ENCODE measurements around the gene TM9SF1. TPM values are rescaled to one million over a fixed set of nuclear protein-coding genes. Genes with fewer than 3 reads are reported as not detected.

Gene TM9SF1
- total RNA-seq, 1 experiment from 2014 or later: 44.7 TPM

DNA sequence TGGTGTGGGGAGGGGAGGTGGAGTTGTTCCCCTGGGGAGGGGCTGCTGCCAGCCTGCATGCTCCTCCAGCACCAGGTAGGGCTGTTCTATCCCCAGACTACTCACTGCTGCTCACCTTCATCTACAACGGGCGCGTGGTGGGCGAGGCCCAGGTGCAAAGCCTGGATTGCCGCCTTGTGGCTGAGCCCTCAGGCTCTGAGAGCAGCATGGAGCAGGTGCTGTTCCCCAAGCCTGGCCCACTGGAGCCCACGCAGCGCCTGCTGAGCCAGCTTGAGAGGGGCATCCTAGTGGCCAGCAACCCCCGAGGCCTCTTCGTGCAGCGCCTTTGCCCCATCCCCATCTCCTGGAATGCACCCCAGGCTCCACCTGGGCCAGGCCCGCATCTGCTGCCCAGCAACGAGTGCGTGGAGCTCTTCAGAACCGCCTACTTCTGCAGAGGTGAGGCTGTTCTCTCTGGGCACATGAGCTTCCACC lies 30.7 kb downstream of the TM9SF1 start:
- Histone ChIP-seq H3K27ac (ENCODE audit: low read length) (no peak overlapping the region), H3K27me3 (ENCODE audit: control insufficient read depth, insufficient read depth, low read length) (no peaks in the 10 kb centered on the region), H3K4me3 (ENCODE audit: low read depth in 2 of 2, low read length in 2 of 2) (no peak overlapping the region), H3K4me1 (ENCODE audit: control insufficient read depth, insufficient read depth, low read length) (peaks cover 4% of the 10 kb centered on the region), H3K9me3 (ENCODE audit: control insufficient read depth, insufficient read depth, low read depth, low read length) (no peaks in the 10 kb centered on the region), H3K36me3 (ENCODE audit: control insufficient read depth, insufficient read depth, low read length) (no peaks in the 10 kb centered on the region; the same call in none of the 2 replicates)
- DNase-seq (ENCODE audit: low read depth, low spot score) (no peak), ATAC-seq (no peak)
- TF ChIP-seq, protein P1, sequence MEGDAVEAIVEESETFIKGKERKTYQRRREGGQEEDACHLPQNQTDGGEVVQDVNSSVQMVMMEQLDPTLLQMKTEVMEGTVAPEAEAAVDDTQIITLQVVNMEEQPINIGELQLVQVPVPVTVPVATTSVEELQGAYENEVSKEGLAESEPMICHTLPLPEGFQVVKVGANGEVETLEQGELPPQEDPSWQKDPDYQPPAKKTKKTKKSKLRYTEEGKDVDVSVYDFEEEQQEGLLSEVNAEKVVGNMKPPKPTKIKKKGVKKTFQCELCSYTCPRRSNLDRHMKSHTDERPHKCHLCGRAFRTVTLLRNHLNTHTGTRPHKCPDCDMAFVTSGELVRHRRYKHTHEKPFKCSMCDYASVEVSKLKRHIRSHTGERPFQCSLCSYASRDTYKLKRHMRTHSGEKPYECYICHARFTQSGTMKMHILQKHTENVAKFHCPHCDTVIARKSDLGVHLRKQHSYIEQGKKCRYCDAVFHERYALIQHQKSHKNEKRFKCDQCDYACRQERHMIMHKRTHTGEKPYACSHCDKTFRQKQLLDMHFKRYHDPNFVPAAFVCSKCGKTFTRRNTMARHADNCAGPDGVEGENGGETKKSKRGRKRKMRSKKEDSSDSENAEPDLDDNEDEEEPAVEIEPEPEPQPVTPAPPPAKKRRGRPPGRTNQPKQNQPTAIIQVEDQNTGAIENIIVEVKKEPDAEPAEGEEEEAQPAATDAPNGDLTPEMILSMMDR (IDR thresholded peaks at IDR 0.05): no peak
- TF ChIP-seq, protein P2, sequence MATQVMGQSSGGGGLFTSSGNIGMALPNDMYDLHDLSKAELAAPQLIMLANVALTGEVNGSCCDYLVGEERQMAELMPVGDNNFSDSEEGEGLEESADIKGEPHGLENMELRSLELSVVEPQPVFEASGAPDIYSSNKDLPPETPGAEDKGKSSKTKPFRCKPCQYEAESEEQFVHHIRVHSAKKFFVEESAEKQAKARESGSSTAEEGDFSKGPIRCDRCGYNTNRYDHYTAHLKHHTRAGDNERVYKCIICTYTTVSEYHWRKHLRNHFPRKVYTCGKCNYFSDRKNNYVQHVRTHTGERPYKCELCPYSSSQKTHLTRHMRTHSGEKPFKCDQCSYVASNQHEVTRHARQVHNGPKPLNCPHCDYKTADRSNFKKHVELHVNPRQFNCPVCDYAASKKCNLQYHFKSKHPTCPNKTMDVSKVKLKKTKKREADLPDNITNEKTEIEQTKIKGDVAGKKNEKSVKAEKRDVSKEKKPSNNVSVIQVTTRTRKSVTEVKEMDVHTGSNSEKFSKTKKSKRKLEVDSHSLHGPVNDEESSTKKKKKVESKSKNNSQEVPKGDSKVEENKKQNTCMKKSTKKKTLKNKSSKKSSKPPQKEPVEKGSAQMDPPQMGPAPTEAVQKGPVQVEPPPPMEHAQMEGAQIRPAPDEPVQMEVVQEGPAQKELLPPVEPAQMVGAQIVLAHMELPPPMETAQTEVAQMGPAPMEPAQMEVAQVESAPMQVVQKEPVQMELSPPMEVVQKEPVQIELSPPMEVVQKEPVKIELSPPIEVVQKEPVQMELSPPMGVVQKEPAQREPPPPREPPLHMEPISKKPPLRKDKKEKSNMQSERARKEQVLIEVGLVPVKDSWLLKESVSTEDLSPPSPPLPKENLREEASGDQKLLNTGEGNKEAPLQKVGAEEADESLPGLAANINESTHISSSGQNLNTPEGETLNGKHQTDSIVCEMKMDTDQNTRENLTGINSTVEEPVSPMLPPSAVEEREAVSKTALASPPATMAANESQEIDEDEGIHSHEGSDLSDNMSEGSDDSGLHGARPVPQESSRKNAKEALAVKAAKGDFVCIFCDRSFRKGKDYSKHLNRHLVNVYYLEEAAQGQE (IDR thresholded peaks at IDR 0.05; ENCODE audit: insufficient read depth in 1 of 2, low read depth in 2 of 2, low read length in 1 of 2): no peak
- TF ChIP-seq TCF7L2 (IDR thresholded peaks at IDR 0.05; ENCODE audit: low read depth, low read length): no peak
- TF ChIP-seq SIN3A (IDR thresholded peaks at IDR 0.05; ENCODE audit: borderline replicate concordance, insufficient read depth, low read depth, low read length): no peak
- TF ChIP-seq POLR2AphosphoS5 (IDR thresholded peaks at IDR 0.05; ENCODE audit: low read depth, low read length): no peak
- no TSS peak for BruUV-seq (replicated peaks)
- ChIA-PET POLR2A (no interaction called here), CTCF (no interaction called here)
- intact Hi-C loops (cut with micrococcal nuclease; ENCODE audit: unreplicated experiment): no loop called here
- in situ Hi-C loops (cut with HindIII; ENCODE audit: low pct_unique_long_range_greater_than_20kb, low sequenced_read_pairs): no loop called here

DNA sequence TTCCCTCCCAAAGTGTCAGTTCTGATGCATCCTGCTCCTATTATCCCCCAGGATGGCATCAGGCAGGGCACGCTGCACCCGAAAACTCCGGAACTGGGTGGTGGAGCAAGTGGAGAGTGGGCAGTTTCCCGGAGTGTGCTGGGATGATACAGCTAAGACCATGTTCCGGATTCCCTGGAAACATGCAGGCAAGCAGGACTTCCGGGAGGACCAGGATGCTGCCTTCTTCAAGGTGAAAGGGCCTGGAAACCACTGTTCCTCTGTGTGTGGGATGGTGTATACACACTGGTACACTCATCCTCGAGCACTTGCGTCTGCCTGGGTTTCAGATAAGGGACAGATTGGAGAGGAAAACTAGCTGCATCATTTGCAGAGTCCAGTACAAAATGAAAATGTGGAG lies 33.1 kb downstream of the TM9SF1 start:
- H3K4me1 ChIP-seq (ENCODE audit: control insufficient read depth, insufficient read depth, low read length): peaks cover 4% of the 10 kb centered on the region
- intact Hi-C loops (cut with micrococcal nuclease; ENCODE audit: unreplicated experiment) (no loop called here), in situ Hi-C loops (cut with HindIII; ENCODE audit: low pct_unique_long_range_greater_than_20kb, low sequenced_read_pairs) (no loop called here)
- no peaks in the 10 kb centered on the region; the same call in none of the 2 replicates for H3K36me3 ChIP-seq (ENCODE audit: control insufficient read depth, insufficient read depth, low read length)
- H3K9me3 ChIP-seq (ENCODE audit: control insufficient read depth, insufficient read depth, low read depth, low read length): no peaks in the 10 kb centered on the region
- CTCF ChIA-PET: interaction anchor here (1.0 kb wide), 1 partner anchor 104 kb away, joined by 4 read pairs; no protein-coding TSS in a partner anchor
- peak overlapping the region; percentile 50 to 76 for H3K4me3 ChIP-seq (ENCODE audit: low read depth in 2 of 2, low read length in 2 of 2)
- no TSS peak for BruUV-seq (replicated peaks)
- TF ChIP-seq SIN3A (IDR thresholded peaks at IDR 0.05; ENCODE audit: borderline replicate concordance, insufficient read depth, low read depth, low read length) (no peak), TCF7L2 (IDR thresholded peaks at IDR 0.05; ENCODE audit: low read depth, low read length) (no peak), POLR2AphosphoS5 (IDR thresholded peaks at IDR 0.05; ENCODE audit: low read depth, low read length) (no peak)
- TF ChIP-seq, protein P2 (IDR thresholded peaks at IDR 0.05; ENCODE audit: insufficient read depth in 1 of 2, low read depth in 2 of 2, low read length in 1 of 2): no peak
- TF ChIP-seq, protein P1 (IDR thresholded peaks at IDR 0.05): no peak
- ATAC-seq (no peak), DNase-seq (ENCODE audit: low read depth, low spot score) (no peak)
- POLR2A ChIA-PET: interaction anchor here (0.7 kb wide), 1 partner anchor 26 kb away, joined by 3 read pairs; no protein-coding TSS in a partner anchor
- peak overlapping the region; percentile 89; the same call in 1 of the 2 replicates for H3K27ac ChIP-seq (ENCODE audit: low read length)
- H3K27me3 ChIP-seq (ENCODE audit: control insufficient read depth, insufficient read depth, low read length): no peaks in the 10 kb centered on the region

Data from Panc1 (cell line).